Measurements from ENCODE around the gene OTOGL. TPM values are rescaled to one million over a fixed set of nuclear protein-coding genes. Genes with fewer than 3 reads are reported as not detected.

The OTOGL gene
- total RNA-seq, 1 donor from 2014 or later: not detected

DNA sequence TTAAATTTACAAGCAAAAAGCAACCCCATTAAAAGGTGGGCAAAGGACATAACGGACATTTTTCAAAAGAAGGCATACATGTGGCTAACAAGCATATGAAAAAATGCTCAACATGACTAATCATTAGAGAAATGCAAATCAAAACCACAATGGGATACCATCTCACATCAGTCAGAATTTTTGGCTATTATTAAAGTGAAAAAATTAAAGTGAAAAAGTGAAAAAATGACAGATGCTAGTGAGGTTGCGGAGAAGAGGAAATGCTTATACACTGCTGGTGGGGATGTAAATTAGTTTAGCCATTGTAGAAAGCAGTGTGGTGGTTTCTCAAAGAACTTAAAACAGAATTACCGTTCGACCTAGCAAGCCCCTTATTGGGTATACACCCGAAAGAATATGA lies 7.9 kb downstream of the OTOGL start:
- intact Hi-C loops (cut with DNase I): no loop called here
- no peak overlapping the region for H3K27ac ChIP-seq
- no peaks in the 10 kb centered on the region for H3K27me3 ChIP-seq
- no peak for DNase-seq (ENCODE audit: low spot score in 2 of 2)
- TF ChIP-seq, protein P1, sequence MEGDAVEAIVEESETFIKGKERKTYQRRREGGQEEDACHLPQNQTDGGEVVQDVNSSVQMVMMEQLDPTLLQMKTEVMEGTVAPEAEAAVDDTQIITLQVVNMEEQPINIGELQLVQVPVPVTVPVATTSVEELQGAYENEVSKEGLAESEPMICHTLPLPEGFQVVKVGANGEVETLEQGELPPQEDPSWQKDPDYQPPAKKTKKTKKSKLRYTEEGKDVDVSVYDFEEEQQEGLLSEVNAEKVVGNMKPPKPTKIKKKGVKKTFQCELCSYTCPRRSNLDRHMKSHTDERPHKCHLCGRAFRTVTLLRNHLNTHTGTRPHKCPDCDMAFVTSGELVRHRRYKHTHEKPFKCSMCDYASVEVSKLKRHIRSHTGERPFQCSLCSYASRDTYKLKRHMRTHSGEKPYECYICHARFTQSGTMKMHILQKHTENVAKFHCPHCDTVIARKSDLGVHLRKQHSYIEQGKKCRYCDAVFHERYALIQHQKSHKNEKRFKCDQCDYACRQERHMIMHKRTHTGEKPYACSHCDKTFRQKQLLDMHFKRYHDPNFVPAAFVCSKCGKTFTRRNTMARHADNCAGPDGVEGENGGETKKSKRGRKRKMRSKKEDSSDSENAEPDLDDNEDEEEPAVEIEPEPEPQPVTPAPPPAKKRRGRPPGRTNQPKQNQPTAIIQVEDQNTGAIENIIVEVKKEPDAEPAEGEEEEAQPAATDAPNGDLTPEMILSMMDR (IDR thresholded peaks at IDR 0.05): no peak
- H3K4me1 ChIP-seq: no peaks in the 10 kb centered on the region
- H3K36me3 ChIP-seq: no peaks in the 10 kb centered on the region
- H3K4me3 ChIP-seq: no peak overlapping the region
- no peaks in the 10 kb centered on the region for H3K9me3 ChIP-seq

- H3K27ac ChIP-seq: peak overlapping the region in 1 of 2 donors; percentile 79
- H3K27me3 ChIP-seq: no peaks in the 10 kb centered on the region
- H3K4me3 ChIP-seq: no peak overlapping the region
- peaks cover 0 to 17% of the 10 kb centered on the region in 2 donors for H3K9me3 ChIP-seq
- no peak for DNase-seq (ENCODE audit: low spot score in 2 of 2)
- intact Hi-C loops (cut with DNase I): loop anchor here (5.0 to 10.0 kb wide), 2 partner anchors 49 to 68 kb away; no protein-coding TSS in a partner anchor
- H3K4me1 ChIP-seq: peaks cover 7 to 17% of the 10 kb centered on the region in 2 donors
- TF ChIP-seq, protein P1 (IDR thresholded peaks at IDR 0.05): no peak
- H3K36me3 ChIP-seq: no peaks in the 10 kb centered on the region
Measured at GRCh38 chr12:80116735-80117134, 17.4 kb downstream of the OTOGL start.

DNA sequence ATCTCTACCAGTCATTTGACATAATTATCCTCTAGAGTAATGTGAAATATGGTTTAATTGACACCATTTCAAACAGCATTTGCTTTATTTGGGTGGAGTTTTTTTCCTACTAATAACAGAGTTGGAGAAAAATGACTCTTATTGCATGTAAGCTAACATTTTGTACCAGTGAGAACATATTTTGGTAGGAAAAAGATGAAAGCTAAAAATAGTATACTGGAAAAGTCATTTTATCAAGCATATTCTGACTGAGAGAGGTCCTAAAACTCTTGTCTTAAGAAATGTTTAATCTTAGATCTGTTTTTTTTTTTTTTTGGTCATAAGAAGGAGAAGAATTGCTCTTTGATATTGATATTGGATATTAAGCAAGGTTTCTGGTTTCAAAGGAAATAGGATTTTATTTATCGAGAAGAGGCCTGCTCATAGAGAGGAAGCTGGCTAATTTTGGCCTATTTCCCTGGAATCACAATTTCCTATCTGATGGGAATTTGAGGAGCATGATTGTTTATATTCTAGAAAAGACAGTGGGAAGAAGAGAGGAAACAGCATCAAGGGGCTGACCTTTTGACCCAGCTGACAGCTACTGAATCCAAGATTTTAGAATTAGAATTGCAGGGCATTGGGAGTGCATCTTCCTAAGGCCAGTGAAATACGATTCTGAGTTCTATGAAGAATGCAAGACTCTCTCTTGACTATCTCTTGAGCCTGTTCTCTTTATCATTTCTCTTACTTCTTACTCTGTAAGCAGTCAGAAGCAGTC lies 19.4 kb downstream of the OTOGL start:
- Histone ChIP-seq H3K4me1 (peaks cover 7 to 17% of the 10 kb centered on the region in 2 donors), H3K9me3 (peaks cover 0 to 11% of the 10 kb centered on the region in 2 donors), H3K4me3 (no peak overlapping the region), H3K36me3 (no peaks in the 10 kb centered on the region), H3K27ac (peak overlapping the region; percentile 70 to 79), H3K27me3 (no peaks in the 10 kb centered on the region)
- DNase-seq (ENCODE audit: low spot score in 2 of 2): no peak
- TF ChIP-seq, protein P1 (IDR thresholded peaks at IDR 0.05): no peak
- intact Hi-C loops (cut with DNase I): loop anchor here (5.0 to 10.0 kb wide), 2 partner anchors 51 to 66 kb away; no protein-coding TSS in a partner anchor

DNA sequence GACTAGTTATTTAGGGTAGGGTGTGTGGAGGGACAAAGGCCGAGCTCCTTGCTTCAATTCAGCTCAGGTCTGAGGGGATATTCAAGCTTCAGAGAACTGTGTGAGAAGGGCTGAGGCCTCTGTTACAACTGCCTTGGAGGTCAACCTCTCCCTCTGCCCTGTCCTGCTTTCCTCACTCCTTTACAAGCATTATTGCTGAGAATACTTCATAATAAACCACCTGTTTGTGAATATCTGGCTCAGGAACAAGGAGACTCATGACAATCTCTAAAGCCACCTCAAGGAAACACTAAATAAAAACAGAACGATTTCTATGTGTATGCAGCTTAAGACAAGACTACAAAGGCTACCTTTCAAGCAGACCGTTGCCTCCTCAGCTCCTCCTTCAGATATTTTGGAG lies 21.7 kb downstream of the OTOGL start:
- Histone ChIP-seq H3K9me3 (no peaks in the 10 kb centered on the region), H3K4me3 (no peak overlapping the region), H3K27me3 (no peaks in the 10 kb centered on the region), H3K36me3 (no peaks in the 10 kb centered on the region), H3K27ac (no peak overlapping the region), H3K4me1 (peaks cover 7 to 17% of the 10 kb centered on the region in 2 donors)
- intact Hi-C loops (cut with DNase I): no loop called here
- TF ChIP-seq, protein P1 (IDR thresholded peaks at IDR 0.05): no peak
- DNase-seq (ENCODE audit: low spot score in 2 of 2): no peak

GRCh38 chr12:80121661-80122060 lies 22.3 kb downstream of the OTOGL start:
- Histone ChIP-seq H3K9me3 (no peaks in the 10 kb centered on the region), H3K4me3 (no peak overlapping the region), H3K27me3 (no peaks in the 10 kb centered on the region), H3K36me3 (no peaks in the 10 kb centered on the region), H3K27ac (no peak overlapping the region), H3K4me1 (peaks cover 7 to 17% of the 10 kb centered on the region in 2 donors)
- TF ChIP-seq, protein P1 (IDR thresholded peaks at IDR 0.05): no peak
- no peak for DNase-seq (ENCODE audit: low spot score in 2 of 2)
- intact Hi-C loops (cut with DNase I): no loop called here
